Measurements from ENCODE around the gene RADIL.
A peak's percentile ranks its signal among the peaks of the same experiment; 100 is the strongest.

Gene RADIL

GRCh38 chr7:4768597-4769569 lies 114.6 kb downstream of the RADIL start:
- DNase-seq = no peak

GRCh38 chr7:4766666-4767519 lies 116.6 kb downstream of the RADIL start:
- no peak for DNase-seq

GRCh38 chr7:4765776-4766490 lies 117.6 kb downstream of the RADIL start:
- DNase-seq = no peak

- DNase-seq = no peak
These were observed 119.0 kb downstream of the RADIL start for GRCh38 chr7:4764402-4765007.

GRCh38 chr7:4763794-4764185 lies 119.7 kb downstream of the RADIL start:
- DNase-seq = no peak

- no peak for DNase-seq
These were observed 120.3 kb downstream of the RADIL start for GRCh38 chr7:4763091-4763793.

- DNase-seq = no peak
These were observed 121.1 kb downstream of the RADIL start for GRCh38 chr7:4762121-4763055.

- DNase-seq = no peak
These were observed 122.6 kb downstream of the RADIL start for GRCh38 chr7:4760952-4761351.

- no peak for DNase-seq
These were observed 124.3 kb downstream of the RADIL start for GRCh38 chr7:4759211-4759610.

- no peak for DNase-seq
These were observed 124.7 kb downstream of the RADIL start for GRCh38 chr7:4758791-4759190.

- DNase-seq = no peak
These were observed 125.4 kb downstream of the RADIL start for GRCh38 chr7:4758111-4758510.

- DNase-seq = no peak
These were observed 128.5 kb downstream of the RADIL start for GRCh38 chr7:4755045-4755444.

GRCh38 chr7:4754433-4755010 lies 129.0 kb downstream of the RADIL start:
- DNase-seq = no peak

- peak; percentile 82 for DNase-seq
These were observed 129.7 kb downstream of the RADIL start for GRCh38 chr7:4753598-4754432.

- DNase-seq = no peak
These were observed 132.0 kb downstream of the RADIL start for GRCh38 chr7:4751398-4751947.

- DNase-seq = no peak
These were observed 133.7 kb downstream of the RADIL start for GRCh38 chr7:4749798-4750197.

GRCh38 chr7:4749363-4749762 lies 134.2 kb downstream of the RADIL start:
- DNase-seq = no peak
